HFF-Myc (cell line): ENCODE data around the gene TMEM131.

ENCODE experiments used
- DNase-seq: peaks from one replicate; pipeline ENCODE4 v3.0.0-alpha.2; 2011; ENCODE audit warnings: low read depth; ENCODE audit errors: extremely low read depth
- H3K4me3 ChIP-seq: replicated peaks from 2 replicates; pipeline ENCODE4 v1.5.1; 2011; ENCODE audit warnings: low read depth, mild to moderate bottlenecking, control low read depth, low read length
- CTCF ChIP-seq: IDR thresholded peaks from 2 replicates; pipeline ENCODE4 v1.5.1; 2012; ENCODE audit warnings: mild to moderate bottlenecking, low read depth, low read length, control low read depth; ENCODE audit errors: missing control alignments

Gene TMEM131

GRCh38 chr2:97998431-97999005 lies 2.8 kb upstream of the TMEM131 start:
- DNase-seq = no peak
- no peak for TF ChIP-seq CTCF
- no peak overlapping the region for H3K4me3 ChIP-seq

- no peak for DNase-seq
- TF ChIP-seq CTCF = no peak
- no peak overlapping the region for H3K4me3 ChIP-seq
Observed at GRCh38 chr2:97997784-97998392, 2.1 kb upstream of the TMEM131 start.

- peak overlapping the region; percentile 88 for H3K4me3 ChIP-seq
- TF ChIP-seq CTCF = no peak
- no peak for DNase-seq
Observed at GRCh38 chr2:97996679-97997078, 931 bp upstream of the TMEM131 start.

GRCh38 chr2:97995026-97995733 lies 568 bp downstream of the TMEM131 start:
- peak overlapping the region; percentile 88 for H3K4me3 ChIP-seq
- TF ChIP-seq CTCF = no peak
- no peak for DNase-seq

- peak overlapping the region; percentile 88 for H3K4me3 ChIP-seq
- TF ChIP-seq CTCF = no peak
- no peak for DNase-seq
Observed at GRCh38 chr2:97994476-97994875, 1.3 kb downstream of the TMEM131 start.

- H3K4me3 ChIP-seq = peak overlapping the region; percentile 88
- DNase-seq = no peak
- no peak for TF ChIP-seq CTCF
Observed at GRCh38 chr2:97993926-97994325, 1.8 kb downstream of the TMEM131 start.
